Germinal center (tissue), 1 donor: ENCODE data around the gene TTC8.
"Not testable (repeated sequence)": the region's sequence is repeated elsewhere in the genome, so short reads cannot be mapped to it uniquely, and the experiment has no call there.

Experiments used
- DNase-seq: peaks from one replicate; pipeline ENCODE4 v3.0.0; 2012; ENCODE audit warnings: mixed read lengths, low spot score

TTC8 gene

GRCh38 chr14:88825078-88825458 lies 617 bp downstream of the TTC8 start:
- DNase-seq: no peak

GRCh38 chr14:88825503-88825902 lies 1.1 kb downstream of the TTC8 start:
- DNase-seq: no peak

- no peak for DNase-seq
Measured at GRCh38 chr14:88829188-88829587, 4.7 kb downstream of the TTC8 start.

- DNase-seq: no peak
Measured at GRCh38 chr14:88829685-88830302, 5.3 kb downstream of the TTC8 start.

- DNase-seq: no peak
Measured at GRCh38 chr14:88831284-88831683, 6.8 kb downstream of the TTC8 start.

GRCh38 chr14:88834883-88835431 lies 10.5 kb downstream of the TTC8 start:
- DNase-seq: no peak

GRCh38 chr14:88835661-88836060 lies 11.2 kb downstream of the TTC8 start:
- no peak for DNase-seq

- DNase-seq: no peak
Measured at GRCh38 chr14:88837495-88837894, 13.0 kb downstream of the TTC8 start.

GRCh38 chr14:88838015-88838414 lies 13.6 kb downstream of the TTC8 start:
- DNase-seq: no peak

GRCh38 chr14:88840926-88841325 lies 16.5 kb downstream of the TTC8 start:
- no peak for DNase-seq

- DNase-seq: no peak
Measured at GRCh38 chr14:88841741-88842140, 17.3 kb downstream of the TTC8 start.

- DNase-seq: no peak
Measured at GRCh38 chr14:88842414-88842813, 18.0 kb downstream of the TTC8 start.

- no peak for DNase-seq
Measured at GRCh38 chr14:88844980-88845491, 20.6 kb downstream of the TTC8 start.

GRCh38 chr14:88848571-88848970 lies 24.1 kb downstream of the TTC8 start:
- no peak for DNase-seq

- no peak for DNase-seq
Measured at GRCh38 chr14:88849716-88850115, 25.3 kb downstream of the TTC8 start.

GRCh38 chr14:88851587-88851986 lies 27.1 kb downstream of the TTC8 start:
- DNase-seq: no peak

- no peak for DNase-seq
Measured at GRCh38 chr14:88852632-88853031, 28.2 kb downstream of the TTC8 start.

GRCh38 chr14:88853129-88853528 lies 28.7 kb downstream of the TTC8 start:
- DNase-seq: no peak

- DNase-seq: no peak
Measured at GRCh38 chr14:88856786-88857366, 32.4 kb downstream of the TTC8 start.

- DNase-seq: not testable (repeated sequence)
Measured at GRCh38 chr14:88857861-88858260, 33.4 kb downstream of the TTC8 start.

- not testable (repeated sequence) for DNase-seq
Measured at GRCh38 chr14:88859118-88859517, 34.7 kb downstream of the TTC8 start.

- no peak for DNase-seq
Measured at GRCh38 chr14:88863167-88863566, 38.7 kb downstream of the TTC8 start.

- DNase-seq: no peak
Measured at GRCh38 chr14:88864198-88864597, 39.7 kb downstream of the TTC8 start.

- no peak for DNase-seq
Measured at GRCh38 chr14:88866305-88866704, 41.9 kb downstream of the TTC8 start.
